Renal cortical epithelial cell (primary cell): ENCODE data around the gene KRT7. TPM values are rescaled to one million over a fixed set of nuclear protein-coding genes. Genes with fewer than 3 reads are reported as not detected.

ENCODE experiments used
- DNase-seq: peaks from one replicate; pipeline ENCODE4 v3.0.0-alpha.2; 2011; ENCODE audit warnings: low read depth
- total RNA-seq: library from RNA; depleted of rRNA; stranded (reverse); fragments of >200 nt; gene quantifications from 2 replicates; pipeline ENCODE4 v1.2.3, GENCODE V29; 2014

The KRT7 gene
- total RNA-seq, 1 donor from 2014 or later: 124 TPM

DNA sequence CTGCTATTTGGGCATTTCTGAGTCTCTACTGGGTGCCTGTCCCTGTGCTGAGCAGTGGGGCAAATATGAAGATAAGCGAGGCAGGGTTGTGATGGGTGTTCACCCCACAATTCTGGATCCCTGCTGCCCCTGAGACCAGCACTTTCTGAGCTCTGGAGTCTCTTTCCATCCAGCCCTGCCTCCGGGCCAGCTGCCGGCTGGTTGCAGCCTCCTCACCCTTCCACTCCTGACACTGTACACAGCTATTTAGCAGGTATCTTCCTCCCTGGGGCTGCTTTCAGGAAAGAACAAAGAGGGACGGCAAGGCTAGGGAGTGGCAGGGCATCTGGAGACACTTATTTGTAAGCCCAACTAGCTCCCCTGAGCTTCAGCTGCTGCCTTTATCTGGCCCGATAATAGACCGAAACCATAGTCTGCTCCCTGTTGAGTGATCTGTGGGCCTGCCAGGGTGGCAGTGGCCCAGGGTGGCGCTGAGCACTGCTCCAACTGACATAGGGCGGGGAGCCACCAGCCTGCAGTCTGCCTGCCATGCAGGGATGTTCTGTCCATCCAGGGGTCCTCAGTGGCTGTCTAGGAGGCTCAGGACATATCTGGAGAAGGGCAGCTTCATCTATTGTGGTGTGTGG, 33.6 kb upstream of the KRT7 start:
- DNase-seq: no peak

DNA sequence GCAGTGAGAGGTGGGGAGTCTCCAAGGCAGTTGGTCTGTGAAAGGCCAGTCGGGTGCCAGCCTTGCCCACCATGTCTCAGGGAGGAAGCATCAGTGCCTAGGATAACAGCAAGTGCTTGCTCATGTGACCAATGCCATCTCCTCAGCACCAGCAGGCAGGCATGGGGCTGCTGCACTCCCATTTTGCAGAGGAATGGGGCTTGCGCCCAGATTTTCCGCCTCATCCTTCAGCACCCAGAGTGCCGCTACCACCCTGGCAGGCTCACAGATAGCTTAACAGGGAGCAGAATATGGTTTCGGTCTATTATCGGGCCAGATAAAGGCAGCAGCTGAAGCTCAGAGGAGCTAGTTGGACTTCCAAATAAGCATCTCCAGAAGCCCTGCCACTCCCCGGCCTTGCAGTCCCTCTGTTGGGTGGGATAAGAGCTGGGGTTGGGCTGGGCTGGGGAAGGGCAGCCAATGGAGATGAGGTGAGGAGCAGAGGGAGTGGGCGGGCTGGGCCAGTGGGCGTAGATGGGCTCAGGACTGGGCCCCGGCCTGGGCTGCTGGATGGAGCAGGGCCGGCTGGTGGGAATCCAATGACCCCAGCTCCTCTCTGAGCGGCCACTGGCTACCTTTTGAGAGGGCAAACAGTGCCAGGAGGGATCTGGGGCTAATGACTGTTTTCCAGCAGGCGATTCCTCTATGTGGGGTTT, 32.8 kb upstream of the KRT7 start:
- no peak for DNase-seq

DNA sequence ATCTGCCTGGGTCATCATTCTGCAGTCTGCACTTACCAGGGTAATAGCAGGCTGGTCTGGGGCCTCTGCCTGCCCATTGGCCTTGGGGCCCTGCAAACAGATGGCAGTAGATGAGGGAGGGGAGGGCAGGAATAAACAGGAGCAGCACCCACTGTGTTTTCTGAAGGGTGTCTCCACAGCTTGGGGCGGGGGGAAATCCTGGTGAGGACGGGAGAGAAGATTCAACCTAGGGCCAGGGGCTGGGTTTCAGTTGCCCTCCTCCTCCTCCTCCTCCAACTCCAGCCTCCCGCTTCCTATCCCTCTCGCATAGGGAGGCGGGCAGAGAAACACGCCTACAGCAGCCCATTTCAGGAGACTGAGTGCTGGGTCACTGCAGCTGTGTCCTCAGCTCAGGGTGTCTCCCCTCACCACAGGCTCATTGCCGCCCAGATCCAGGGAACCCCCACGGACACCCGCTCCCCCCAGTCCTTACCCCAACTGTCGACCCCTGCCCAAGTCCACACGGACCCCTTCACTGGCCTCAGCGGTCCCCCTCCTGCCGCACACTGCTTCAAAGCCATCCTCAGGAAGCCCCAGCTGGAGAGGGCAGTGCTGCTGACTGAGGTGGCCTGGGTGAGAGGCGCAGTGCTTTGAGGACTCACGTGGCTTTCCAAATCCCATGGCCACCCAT, 32.1 kb upstream of the KRT7 start:
- no peak for DNase-seq

DNA sequence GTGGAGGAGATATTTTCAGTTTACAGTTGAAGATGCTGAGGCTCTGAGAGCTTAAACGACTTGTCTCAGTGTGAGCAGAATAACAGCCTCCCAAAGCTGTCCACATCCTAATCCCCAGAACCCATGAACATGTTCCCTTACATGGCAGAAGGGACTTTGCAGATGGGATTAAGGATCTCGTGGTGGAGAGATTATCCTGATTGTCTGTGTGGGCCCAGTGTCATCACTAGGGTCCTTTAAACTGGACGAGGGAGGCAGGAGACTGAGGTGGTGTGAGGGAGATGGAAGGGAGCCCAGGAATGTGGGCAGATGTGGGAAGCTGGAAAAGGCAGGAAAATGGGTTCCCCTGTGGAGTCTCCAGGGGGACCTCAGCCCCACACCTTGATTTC, 31.6 kb upstream of the KRT7 start:
- DNase-seq: no peak

DNA sequence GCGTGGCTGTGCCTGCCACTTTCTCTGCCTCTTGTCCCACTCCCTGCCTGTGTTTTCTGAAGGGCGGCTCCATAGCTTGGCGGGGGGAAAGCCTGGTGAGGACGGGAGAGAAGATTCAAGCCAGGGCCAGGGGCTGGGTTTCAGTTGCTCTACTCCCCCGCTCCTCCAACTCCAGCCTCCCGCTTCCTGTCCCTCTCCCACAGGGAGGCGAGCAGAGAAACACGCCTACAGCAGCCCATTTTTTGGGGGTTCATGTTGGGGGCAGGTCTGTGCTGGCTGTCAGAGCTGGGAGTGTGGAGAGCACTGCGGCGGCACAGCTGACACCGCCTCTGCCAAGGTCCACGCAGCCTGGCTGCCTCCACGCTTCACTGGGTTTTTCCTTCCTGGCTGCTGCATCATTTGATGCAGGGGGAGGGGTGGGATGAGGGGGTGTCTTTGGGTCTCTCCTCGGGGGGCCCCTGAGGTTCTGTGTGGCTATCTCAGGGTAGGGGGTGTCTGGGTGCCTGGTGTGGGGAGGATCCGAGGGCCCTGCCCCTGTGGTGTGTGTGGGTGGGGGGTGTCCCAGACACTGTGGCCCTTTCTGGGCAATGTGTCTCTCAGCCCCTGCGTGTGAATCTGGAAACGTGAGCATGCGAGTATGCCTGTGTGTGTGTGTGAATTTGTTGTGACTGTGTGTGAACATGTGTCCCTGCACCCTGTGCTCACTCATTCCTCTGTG, 30.5 kb upstream of the KRT7 start:
- peak; percentile 52 for DNase-seq

DNA sequence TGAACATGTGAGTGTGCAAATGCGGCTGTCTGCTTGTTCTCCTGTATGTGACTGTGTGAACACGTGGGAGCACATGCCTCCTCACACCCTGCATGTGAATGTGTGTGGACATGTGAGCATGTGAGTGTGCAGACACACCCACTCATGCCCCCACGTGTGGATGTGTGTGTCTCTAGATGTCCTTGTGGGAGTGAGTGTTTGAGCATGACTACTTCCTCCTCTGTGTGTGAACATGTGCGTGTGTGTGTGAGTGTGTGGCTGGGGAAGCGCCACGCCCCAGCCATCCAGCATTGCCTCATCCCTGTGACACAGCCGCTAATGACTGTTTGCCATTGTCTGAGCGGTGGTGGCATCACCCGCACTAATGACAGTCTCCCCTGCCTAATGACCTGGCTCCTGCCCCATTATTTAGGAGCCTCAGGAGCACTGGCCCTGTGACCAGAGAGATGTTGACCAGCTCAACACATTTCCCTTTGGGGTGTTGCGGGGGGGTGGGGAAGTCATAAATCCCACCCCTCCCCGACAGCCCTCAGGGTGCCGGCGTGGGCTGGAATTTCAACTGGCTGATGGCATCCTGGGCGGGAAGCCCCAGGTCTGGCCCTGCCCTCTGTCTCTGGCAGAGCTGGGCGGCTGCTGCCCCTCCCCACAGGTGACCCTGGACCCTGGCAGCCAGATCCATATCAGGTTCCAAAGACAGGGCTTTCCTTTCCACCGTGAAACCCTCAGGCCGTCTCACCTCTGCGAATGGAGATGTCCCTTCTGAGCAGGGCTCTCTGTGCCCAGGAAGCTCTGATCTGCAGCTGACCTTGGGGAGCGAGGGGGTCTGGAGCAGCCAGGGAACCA, 29.7 kb upstream of the KRT7 start:
- peak; percentile 87 for DNase-seq

DNA sequence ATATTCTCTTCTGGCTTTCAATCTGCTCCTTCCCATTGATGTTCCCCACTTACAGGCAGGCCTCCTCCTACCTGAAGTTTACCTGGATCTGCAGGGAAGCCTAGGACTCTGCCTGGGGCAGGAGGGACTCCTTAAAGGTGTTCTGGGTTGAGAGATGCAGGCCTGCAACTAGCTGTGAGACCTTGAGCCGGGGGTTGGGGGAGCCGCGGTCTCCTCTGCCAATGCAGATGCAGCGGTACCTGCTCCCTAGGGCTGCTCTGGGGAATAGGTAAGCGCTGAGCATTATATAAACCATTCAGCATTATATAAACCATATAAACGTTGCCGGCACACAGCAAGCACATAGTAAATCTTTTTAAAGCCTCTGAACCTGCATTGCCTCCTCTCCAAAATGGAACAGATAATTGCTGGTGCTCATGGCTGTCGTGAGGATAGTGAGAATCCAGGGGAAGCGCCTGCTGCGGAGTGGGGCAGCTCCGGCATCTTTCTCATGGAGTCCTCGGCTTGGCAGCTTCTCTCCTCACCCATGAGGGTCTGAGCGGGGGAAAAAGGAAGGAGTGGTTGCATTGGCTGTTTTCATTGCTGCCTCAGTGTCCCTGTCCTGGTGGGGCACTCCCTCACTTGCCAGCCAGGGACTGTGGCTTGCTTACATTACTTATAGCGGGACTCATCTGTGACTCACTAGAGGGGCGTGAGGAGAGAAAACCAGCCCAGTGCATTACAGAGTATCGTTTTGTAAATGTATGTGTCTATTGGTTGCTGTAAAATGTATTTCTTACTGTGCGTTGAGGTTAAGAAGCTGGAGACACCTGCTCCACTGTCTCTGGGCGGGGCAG, 28.7 kb upstream of the KRT7 start:
- no peak for DNase-seq

DNA sequence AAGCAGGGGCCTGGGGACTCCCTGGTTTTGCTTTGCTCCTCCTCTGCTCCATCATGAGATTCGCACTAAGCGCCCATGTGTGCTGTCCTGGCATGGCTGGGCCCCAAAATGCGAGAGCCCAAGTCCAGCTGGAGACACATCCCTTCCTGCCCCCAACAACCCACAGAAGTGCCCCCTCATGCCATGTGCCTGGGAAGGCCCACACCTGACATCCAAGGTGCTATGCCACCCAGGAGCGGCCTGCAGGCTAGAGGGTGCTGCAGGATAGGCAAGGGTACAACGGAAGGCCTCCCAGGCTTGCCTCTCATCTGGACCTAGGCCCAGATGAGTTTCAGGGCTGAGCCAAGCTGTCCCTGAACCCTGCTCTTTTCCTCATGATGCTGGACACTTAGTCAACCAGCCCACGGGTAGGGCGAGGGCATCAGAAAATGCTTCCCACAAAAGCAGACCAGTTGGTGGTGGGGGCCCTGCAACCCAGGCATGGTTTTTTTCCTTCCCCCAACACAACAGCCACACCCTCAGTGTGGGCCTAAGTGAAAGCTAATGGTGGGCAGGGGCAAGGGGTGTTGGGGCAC, 28.0 kb upstream of the KRT7 start:
- DNase-seq: no peak

DNA sequence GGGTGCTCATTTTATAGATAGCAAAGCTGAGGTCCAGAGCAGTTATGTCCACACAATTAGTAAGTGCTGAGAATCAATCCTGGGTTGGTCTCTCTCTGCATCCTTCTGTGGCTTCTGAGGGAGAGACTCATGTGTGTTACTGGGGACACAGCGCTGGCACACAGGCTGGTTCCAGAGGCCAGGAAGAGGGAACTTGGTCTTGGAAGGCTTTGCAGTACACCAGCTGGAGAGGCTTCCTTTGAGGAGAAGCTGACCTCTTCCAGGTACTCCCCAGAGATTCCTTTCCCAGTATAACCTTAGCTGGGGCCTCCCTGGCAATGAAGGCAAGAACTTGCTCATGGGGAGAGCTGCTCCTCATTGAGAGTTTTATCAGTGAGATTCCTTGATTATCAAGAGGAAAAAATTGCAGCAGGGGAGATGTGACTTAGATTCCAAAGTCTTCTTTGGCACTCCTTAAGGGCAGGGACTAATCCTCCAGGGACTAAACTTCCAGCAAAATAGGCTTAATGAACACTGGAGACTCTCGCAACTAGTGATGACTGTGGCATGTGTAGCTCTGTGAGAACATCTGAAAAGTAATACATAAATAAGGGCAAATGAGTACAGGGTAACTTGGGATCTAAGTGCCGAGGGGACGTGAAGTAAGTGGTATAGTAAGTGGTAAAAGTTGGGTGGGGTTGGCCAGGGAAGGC, 27.3 kb upstream of the KRT7 start:
- DNase-seq: no peak

DNA sequence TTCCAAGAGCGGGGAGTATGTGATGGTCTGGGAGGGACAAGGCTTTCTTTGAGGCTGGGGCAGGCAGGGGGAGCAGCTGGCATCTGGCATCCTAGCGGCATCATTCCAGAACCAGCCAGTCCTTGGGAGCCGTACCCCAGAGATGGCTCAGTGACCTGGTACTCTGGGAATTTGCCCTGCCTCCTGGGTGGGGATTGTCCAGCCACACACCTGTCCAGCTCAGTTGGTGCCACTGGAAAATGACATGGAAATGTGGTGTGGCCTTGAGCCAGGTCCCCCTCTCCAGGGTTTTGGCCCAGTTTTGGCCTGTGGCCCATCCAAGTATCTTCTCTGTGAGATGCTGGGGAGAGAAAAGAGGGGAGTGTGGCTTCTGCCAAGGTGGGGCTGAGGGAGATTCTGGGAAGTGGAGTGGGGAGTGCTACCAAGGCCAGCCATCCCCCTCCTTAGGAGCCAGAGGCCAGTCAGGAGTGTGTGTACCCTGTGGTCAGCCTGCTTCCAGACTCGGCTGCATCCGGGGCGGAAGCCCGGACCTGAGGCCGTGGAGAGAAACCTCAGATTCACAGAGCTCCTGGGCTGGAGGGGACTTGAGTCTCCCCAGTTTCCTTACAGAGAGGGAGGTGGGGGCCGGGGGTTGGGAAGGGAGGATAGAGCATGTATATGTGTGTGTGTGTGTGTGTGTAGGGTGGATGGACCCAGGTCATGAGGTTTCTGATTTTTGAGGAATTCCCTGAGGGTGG, 26.6 kb upstream of the KRT7 start:
- no peak for DNase-seq

DNA sequence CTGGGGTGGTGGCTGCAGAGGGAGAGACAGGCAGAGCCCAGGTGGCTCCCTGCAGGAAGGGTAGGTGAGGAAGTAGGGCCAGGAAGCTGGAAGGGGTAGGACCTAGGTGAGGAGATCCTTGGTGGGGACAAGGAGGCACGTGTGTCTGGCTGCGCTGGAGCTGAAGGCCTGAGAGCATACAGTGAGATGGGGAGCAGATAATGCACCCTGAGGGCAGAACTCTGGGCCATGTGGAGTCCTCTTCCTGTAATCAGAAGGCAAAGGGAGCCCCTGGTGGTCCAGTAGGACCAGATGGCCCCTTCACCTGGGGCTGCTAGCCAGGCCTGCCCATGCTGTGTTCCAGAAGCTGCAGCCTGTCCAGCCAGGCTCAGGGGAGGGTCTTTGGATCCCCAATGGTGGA, 25.9 kb upstream of the KRT7 start:
- DNase-seq: no peak

DNA sequence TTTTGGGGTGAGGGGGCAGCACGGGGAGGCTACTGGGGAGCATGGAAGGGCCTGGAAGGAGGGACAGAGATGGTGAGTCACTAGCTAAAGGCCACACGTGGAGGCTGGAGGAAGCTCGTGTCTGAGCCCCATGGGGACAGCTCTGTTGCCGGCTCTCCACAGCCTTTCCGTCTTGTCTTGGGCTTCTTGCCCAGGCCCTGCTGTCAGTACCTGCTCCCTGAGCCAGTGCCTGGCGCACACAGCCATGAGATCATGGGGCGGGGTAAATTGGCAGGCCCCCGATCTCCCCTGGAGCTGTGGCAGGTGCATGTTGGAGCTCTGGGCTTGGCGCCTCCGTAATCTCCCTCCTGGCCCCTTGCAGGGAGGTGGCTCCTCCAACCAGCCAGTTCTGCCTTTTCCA, 25.1 kb upstream of the KRT7 start:
- DNase-seq: no peak

DNA sequence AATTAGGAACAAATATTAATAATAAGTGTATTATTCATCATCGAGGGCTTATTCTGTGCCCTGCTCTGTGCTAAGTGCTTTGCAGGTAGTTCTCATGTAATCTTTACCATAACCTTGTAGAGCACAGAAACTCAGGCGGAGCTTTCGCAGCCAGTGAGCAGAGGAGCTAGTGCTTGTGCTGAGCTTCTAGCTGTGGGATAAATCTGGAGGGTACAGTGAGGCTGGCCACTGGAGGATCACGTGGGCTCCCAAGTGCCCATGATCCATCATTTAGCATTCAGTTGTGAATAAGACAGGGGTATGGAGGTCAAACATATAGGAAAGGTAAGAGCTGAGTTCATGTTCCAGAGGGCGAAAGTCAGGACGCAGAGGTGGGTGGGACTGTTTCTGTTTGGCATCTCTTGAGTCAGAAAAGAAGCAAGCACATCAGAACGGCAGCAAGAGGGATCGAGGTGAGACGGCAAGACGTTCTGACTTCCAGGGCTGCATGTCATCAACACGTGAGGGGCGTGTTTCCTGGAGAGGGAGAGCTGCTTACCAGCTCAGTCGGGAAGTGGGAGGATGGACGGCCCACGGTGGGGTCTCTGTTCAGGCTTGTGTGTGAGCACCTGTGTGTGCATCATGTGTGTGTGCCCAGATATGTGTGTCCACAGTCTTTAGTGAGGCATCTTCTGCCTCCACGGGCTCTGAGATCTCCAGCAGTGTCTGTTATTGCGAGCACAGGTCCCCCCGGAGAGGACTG, 24.4 kb upstream of the KRT7 start:
- no peak for DNase-seq

DNA sequence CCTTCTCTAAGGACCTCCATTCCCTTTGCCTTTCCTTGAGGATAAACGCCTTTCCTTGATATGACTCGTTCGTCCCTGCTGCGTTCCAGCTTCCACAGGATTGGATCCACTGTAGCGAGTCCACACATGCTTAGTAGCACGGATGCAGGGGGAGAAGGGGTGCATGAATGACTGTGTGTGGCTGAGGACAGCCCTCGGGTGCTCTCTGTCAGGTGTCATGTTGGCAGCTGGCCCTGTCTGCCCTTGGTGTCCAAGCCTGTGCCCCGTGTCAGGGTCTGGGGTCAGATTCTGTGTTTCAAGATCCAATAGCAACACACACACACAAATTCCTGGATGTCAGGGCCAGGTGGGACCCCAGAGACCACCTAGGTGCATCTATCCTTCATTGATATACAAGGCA, 23.7 kb upstream of the KRT7 start:
- no peak for DNase-seq

DNA sequence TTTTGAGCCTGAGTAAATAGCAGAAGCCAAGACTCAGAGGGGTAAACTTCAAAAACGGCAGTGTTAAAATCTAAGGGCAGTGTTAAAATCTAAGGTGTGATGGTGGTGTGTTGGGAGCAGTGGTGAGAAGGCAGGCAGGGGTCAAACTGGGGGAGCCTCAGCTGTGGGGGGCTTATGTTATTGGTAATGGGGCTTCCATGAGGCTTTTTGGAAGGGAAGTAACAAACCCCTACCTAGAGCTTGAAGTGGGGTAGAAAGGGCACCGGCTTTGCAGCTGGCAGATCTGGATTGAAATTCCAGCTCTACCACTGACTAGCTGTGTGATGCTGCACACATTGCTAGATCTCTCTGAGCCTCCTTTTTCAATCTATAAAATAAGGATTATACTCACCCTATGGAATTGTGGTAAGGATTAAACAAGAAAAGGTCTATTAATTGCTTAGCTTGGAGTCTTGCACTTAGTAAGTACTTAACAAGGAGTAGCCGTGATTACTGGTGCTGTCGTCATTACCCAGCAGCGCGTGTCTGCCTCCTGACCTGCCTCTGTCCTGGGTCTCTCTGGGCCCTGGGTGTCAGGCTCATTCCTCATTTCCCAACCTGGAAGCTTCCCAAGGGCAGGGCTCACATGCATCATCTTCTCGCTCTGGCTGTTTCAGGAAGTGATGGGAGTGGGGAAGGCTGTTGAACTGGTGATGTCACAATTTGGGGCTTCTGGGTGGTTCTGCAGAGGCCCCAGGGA, 22.7 kb upstream of the KRT7 start:
- DNase-seq: peak; percentile 82

DNA sequence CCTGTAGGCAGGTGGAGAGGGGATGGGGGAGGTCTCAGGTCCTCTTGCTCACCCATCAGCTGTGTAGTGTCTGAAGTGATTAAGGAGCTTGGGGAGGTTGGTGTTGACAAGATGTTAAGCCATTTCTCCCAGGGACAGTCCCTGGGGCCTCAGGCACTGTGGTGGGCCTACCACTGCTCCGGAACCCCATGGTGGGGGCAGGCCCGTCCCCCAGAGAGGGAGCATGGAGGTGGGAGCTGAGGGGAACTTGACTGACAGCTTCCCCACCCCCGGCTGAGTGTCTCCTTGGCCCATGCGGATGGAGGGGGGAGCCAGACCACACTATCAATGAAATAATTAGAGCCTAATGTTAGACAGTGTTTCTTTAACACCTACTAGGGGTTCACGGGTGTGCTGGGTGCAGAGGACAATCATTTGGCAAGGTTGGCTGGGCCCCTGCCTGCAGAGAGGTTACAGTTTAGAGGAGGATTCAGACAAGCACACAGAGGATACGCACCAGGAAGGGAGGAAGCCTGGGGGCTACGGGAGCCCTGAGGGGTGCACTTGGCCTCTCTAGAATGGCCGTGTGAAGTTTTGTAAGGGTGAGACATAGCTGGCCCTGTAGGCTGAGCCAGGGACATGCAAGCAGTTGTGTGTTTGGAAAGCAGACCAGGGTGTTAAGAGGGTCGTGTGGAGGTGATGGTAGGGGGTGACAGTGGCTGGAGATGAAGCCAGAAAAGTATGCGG, 22.0 kb upstream of the KRT7 start:
- DNase-seq: no peak
